HL-60/S4 treated with retinoic acid at 250 ng/mL for 4 days and 3 days (cell line): Measurements from ENCODE around the gene CDH23.

Experiments used
- in situ Hi-C: fragments of 300-500 bp; cut with MboI; formaldehyde crosslinking; loops from 2 replicates; pipeline ENCODE4 v1.7.0; 2022; ENCODE audit warnings: low sequenced_read_pairs

The CDH23 gene

GRCh38 chr10:71799608-71800453 lies 403.1 kb downstream of the CDH23 start:
- in situ Hi-C loops: loop anchor here (25.0 kb wide), 1 partner anchor 488 kb away; the partner anchor contains the start of gene SLC29A3

GRCh38 chr10:71801361-71801760 lies 404.6 kb downstream of the CDH23 start:
- in situ Hi-C loops: loop anchor here (25.0 kb wide), 1 partner anchor 489 kb away; the partner anchor contains the start of gene SLC29A3

- in situ Hi-C loops: loop anchor here (25.0 kb wide), 1 partner anchor 490 kb away; the partner anchor contains the start of gene SLC29A3
Observed at GRCh38 chr10:71802235-71802634, 405.5 kb downstream of the CDH23 start.

- in situ Hi-C loops: loop anchor here (25.0 kb wide), 1 partner anchor 491 kb away; the partner anchor contains the start of gene SLC29A3
Observed at GRCh38 chr10:71802715-71803488, 406.2 kb downstream of the CDH23 start.

GRCh38 chr10:71804077-71804476 lies 407.4 kb downstream of the CDH23 start:
- in situ Hi-C loops: loop anchor here (25.0 kb wide), 1 partner anchor 492 kb away; the partner anchor contains the start of gene SLC29A3

- in situ Hi-C loops: loop anchor here (25.0 kb wide), 1 partner anchor 494 kb away; the partner anchor contains the start of gene SLC29A3
Observed at GRCh38 chr10:71805776-71806703, 409.3 kb downstream of the CDH23 start.

GRCh38 chr10:71806704-71807556 lies 410.2 kb downstream of the CDH23 start:
- in situ Hi-C loops: loop anchor here (25.0 kb wide), 1 partner anchor 495 kb away; the partner anchor contains the start of gene SLC29A3

GRCh38 chr10:71807557-71808510 lies 411.1 kb downstream of the CDH23 start:
- in situ Hi-C loops: loop anchor here (25.0 kb wide), 1 partner anchor 496 kb away; the partner anchor contains the start of gene SLC29A3

- in situ Hi-C loops: loop anchor here (5.0 to 25.0 kb wide), 2 partner anchors 37 to 497 kb away; partner anchors contain the start of genes SLC29A3 and VSIR
Observed at GRCh38 chr10:71809628-71810027, 412.9 kb downstream of the CDH23 start.

- in situ Hi-C loops: loop anchor here (5.0 to 25.0 kb wide), 2 partner anchors 38 to 498 kb away; partner anchors contain the start of genes SLC29A3 and VSIR
Observed at GRCh38 chr10:71810048-71810750, 413.5 kb downstream of the CDH23 start.

GRCh38 chr10:71811351-71811750 lies 414.6 kb downstream of the CDH23 start:
- in situ Hi-C loops: loop anchor here (5.0 to 25.0 kb wide), 2 partner anchors 39 to 499 kb away; partner anchors contain the start of genes SLC29A3 and VSIR

GRCh38 chr10:71812016-71812912 lies 415.5 kb downstream of the CDH23 start:
- in situ Hi-C loops: loop anchor here (5.0 to 25.0 kb wide), 2 partner anchors 40 to 500 kb away; partner anchors contain the start of genes SLC29A3 and VSIR

GRCh38 chr10:71812913-71813590 lies 416.3 kb downstream of the CDH23 start:
- in situ Hi-C loops: loop anchor here (5.0 to 25.0 kb wide), 2 partner anchors 41 to 501 kb away; partner anchors contain the start of genes SLC29A3 and VSIR

- in situ Hi-C loops: loop anchor here (5.0 to 25.0 kb wide), 2 partner anchors 43 to 503 kb away; partner anchors contain the start of genes SLC29A3 and VSIR
Observed at GRCh38 chr10:71814922-71815411, 418.2 kb downstream of the CDH23 start.
